ENCODE data around the gene CCP110.
A peak's percentile ranks its signal among the peaks of the same experiment; 100 is the strongest.

CCP110 gene

GRCh38 chr16:19574615-19575014 is 50.9 kb downstream of the CCP110 start:
- no peak for TF ChIP-seq CTCF (IDR thresholded peaks at IDR 0.05; ENCODE audit: insufficient read depth, low read depth, low read length, missing control alignments)
- H3K4me3 ChIP-seq (ENCODE audit: low read length): no peak overlapping the region
- DNase-seq (ENCODE audit: low read depth): no peak

- H3K4me3 ChIP-seq (ENCODE audit: low read length): no peak overlapping the region
- TF ChIP-seq CTCF (IDR thresholded peaks at IDR 0.05; ENCODE audit: insufficient read depth, low read depth, low read length, missing control alignments): no peak
- no peak for DNase-seq (ENCODE audit: low read depth)
Observed at GRCh38 chr16:19578378-19578971, 54.7 kb downstream of the CCP110 start.

- no peak overlapping the region for H3K4me3 ChIP-seq (ENCODE audit: low read length)
- TF ChIP-seq CTCF (IDR thresholded peaks at IDR 0.05; ENCODE audit: insufficient read depth, low read depth, low read length, missing control alignments): no peak
- no peak for DNase-seq (ENCODE audit: low read depth)
Observed at GRCh38 chr16:19582050-19582831, 58.5 kb downstream of the CCP110 start.

GRCh38 chr16:19583665-19584300 is 60.0 kb downstream of the CCP110 start:
- no peak overlapping the region for H3K4me3 ChIP-seq (ENCODE audit: low read length)
- peak; percentile 99 for TF ChIP-seq CTCF (IDR thresholded peaks at IDR 0.05; ENCODE audit: insufficient read depth, low read depth, low read length, missing control alignments)
- peak; percentile 71 for DNase-seq (ENCODE audit: low read depth)

- no peak for DNase-seq (ENCODE audit: low read depth)
- no peak for TF ChIP-seq CTCF (IDR thresholded peaks at IDR 0.05; ENCODE audit: insufficient read depth, low read depth, low read length, missing control alignments)
- no peak overlapping the region for H3K4me3 ChIP-seq (ENCODE audit: low read length)
Observed at GRCh38 chr16:19588661-19589060, 64.9 kb downstream of the CCP110 start.

GRCh38 chr16:19589106-19589505 is 65.4 kb downstream of the CCP110 start:
- TF ChIP-seq CTCF (IDR thresholded peaks at IDR 0.05; ENCODE audit: insufficient read depth, low read depth, low read length, missing control alignments): no peak
- H3K4me3 ChIP-seq (ENCODE audit: low read length): no peak overlapping the region
- DNase-seq (ENCODE audit: low read depth): no peak
